Vagina (tissue), 2 donors: Measurements from ENCODE around the gene APPL1. TPM values are rescaled to one million over a fixed set of nuclear protein-coding genes. Genes with fewer than 3 reads are reported as not detected.

ENCODE experiments used
- DNase-seq, 2 donors: peaks; one replicate each; pipeline ENCODE4 v3.0.0-alpha.2; 2017; ENCODE audit errors: extremely low spot score in 2 of 2
- H3K27ac ChIP-seq: fragments of 200-600 bp; sonication (generic); one replicate; pipeline ENCODE4 v1.5.1; 2019
- H3K27me3 ChIP-seq: fragments of 200-600 bp; sonication (generic); one replicate; pipeline ENCODE4 v1.5.1; 2019
- H3K36me3 ChIP-seq, 2 donors: fragments of 200-600 bp; sonication (generic); one replicate each; pipeline ENCODE4 v1.5.1; 2017 to 2019
- H3K4me1 ChIP-seq: fragments of 200-600 bp; sonication (generic); one replicate; pipeline ENCODE4 v1.5.1; 2019
- H3K4me3 ChIP-seq, 2 donors: fragments of 200-600 bp; sonication (generic); 1 replicate in 1 of 2; 2 replicates in 1 of 2; pipeline ENCODE4 v1.5.1; 2016 to 2019
- H3K9me3 ChIP-seq: fragments of 200-600 bp; sonication (generic); one replicate; pipeline ENCODE4 v1.5.1; 2019
- POLR2A ChIP-seq, 2 donors: fragments of 450-650 bp; IDR thresholded peaks; one replicate each; pipeline ENCODE4 v1.6.1; 2017; ENCODE audit warnings: antibody characterized with exemption in 2 of 2, mild to moderate bottlenecking in 2 of 2, moderate library complexity in 2 of 2
- POLR2AphosphoS5 ChIP-seq, 2 donors: sonication (generic); formaldehyde crosslinking; IDR thresholded peaks; one replicate each; pipeline ENCODE4 v1.9.0; 2017; ENCODE audit warnings: antibody characterized with exemption in 2 of 2, mild to moderate bottlenecking in 2 of 2, low read depth in 1 of 2; ENCODE audit not compliant: insufficient read depth in 1 of 2
- intact Hi-C: fragments of 100-400 bp; cut with DNase I; formaldehyde crosslinking; loops from one replicate; pipeline ENCODE4 v1.15.1; 2023
- total RNA-seq: library from RNA; depleted of rRNA; stranded (reverse); fragments of >200 nt; gene quantifications from one replicate; pipeline ENCODE4 v1.2.3, GENCODE V29; 2016
- TF ChIP-seq, protein P1 (sequence below), 3 experiments: fragments of 450-650 bp in 2 of 3; fragments of 200-600 bp in 1 of 3; sonication (generic) in 1 of 3; IDR thresholded peaks; one replicate each; pipeline ENCODE4 v1.5.1; 2017 to 2019; ENCODE audit warnings: antibody characterized with exemption in 3 of 3, mild to moderate bottlenecking in 2 of 3, moderate library complexity in 2 of 3

The APPL1 gene
- total RNA-seq, 1 donor from 2014 or later: 28.2 TPM

DNA sequence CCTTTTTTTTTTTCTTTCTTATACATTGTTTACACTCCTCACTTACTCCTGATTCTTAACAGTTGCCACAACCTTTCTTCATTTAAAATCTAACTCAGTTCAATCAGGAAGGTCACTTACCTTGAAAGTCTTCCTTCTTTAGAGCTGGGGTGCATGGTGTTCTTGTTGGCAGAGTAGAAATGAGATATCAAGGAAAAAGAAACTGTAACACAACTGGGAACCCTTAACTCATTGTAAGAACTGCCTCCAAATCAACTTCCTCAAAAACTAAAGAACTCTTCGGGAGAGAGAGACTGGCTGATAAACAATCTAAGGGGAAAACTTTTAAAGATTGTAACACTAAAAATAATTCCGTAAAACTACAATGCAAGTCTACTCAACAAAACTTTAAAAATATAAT, 1.4 kb upstream of the APPL1 start:
- DNase-seq: no peak
- TF ChIP-seq POLR2AphosphoS5 (IDR thresholded peaks at IDR 0.05; ENCODE audit: insufficient read depth in 1 of 2, low read depth in 1 of 2): no peak
- no peak for TF ChIP-seq POLR2A (IDR thresholded peaks at IDR 0.05)
- TF ChIP-seq, protein P1, sequence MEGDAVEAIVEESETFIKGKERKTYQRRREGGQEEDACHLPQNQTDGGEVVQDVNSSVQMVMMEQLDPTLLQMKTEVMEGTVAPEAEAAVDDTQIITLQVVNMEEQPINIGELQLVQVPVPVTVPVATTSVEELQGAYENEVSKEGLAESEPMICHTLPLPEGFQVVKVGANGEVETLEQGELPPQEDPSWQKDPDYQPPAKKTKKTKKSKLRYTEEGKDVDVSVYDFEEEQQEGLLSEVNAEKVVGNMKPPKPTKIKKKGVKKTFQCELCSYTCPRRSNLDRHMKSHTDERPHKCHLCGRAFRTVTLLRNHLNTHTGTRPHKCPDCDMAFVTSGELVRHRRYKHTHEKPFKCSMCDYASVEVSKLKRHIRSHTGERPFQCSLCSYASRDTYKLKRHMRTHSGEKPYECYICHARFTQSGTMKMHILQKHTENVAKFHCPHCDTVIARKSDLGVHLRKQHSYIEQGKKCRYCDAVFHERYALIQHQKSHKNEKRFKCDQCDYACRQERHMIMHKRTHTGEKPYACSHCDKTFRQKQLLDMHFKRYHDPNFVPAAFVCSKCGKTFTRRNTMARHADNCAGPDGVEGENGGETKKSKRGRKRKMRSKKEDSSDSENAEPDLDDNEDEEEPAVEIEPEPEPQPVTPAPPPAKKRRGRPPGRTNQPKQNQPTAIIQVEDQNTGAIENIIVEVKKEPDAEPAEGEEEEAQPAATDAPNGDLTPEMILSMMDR (IDR thresholded peaks at IDR 0.05): no peak
- Histone ChIP-seq H3K27ac (no peak overlapping the region), H3K4me3 (no peak overlapping the region), H3K36me3 (no peaks in the 10 kb centered on the region), H3K27me3 (no peaks in the 10 kb centered on the region), H3K9me3 (no peaks in the 10 kb centered on the region), H3K4me1 (peaks cover 32% of the 10 kb centered on the region)
- intact Hi-C loops: no loop called here

DNA sequence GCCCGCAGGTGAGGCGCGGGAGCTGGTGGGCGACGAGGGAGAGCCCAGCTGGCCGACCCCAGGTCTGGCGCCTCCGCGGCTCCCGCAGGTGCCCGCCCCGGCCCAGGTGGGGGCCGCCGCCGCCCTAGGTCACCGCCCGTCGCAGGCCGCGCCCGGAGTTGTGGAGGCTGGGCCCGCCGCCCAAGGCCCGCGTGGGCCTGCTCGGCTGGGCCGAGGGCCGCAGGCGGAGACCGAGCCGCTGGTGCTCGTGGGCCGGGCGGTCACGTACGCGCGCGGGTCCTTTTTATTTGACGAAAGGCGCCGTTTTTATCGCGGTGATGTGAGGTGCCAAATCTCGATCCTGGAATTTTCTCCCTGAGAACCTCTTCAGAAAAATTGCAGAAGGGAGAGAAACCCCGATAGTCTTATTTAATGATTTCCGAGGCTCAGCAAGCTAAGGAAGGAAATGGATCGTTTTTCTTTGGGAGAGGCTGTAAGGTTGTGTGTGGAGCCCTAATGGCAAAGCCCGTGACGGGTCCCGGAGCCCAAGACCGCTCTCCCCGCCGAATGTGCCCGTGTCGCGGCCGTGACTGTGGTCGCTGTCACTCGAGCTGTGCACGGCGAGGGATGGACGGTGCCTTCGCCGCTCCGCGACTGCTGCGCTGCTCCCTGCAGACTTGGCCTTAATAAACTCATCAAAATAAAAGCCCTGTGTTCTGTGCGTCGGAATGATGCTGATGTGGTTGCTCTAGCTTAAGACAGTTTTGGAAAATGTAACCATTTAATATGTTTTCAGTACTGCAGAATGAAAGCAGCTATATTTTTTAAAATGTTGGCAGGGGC, 612 bp downstream of the APPL1 start:
- Histone ChIP-seq H3K27me3 (no peaks in the 10 kb centered on the region), H3K9me3 (no peaks in the 10 kb centered on the region), H3K4me1 (peaks cover 41% of the 10 kb centered on the region), H3K36me3 (no peaks in the 10 kb centered on the region), H3K4me3 (peak overlapping the region; percentile 81 to 93), H3K27ac (peak overlapping the region; percentile 91)
- no peak for DNase-seq
- intact Hi-C loops: no loop called here
- TF ChIP-seq POLR2AphosphoS5 (IDR thresholded peaks at IDR 0.05; ENCODE audit: insufficient read depth in 1 of 2, low read depth in 1 of 2): peak; percentile 16 to 69
- no peak for TF ChIP-seq POLR2A (IDR thresholded peaks at IDR 0.05)

DNA sequence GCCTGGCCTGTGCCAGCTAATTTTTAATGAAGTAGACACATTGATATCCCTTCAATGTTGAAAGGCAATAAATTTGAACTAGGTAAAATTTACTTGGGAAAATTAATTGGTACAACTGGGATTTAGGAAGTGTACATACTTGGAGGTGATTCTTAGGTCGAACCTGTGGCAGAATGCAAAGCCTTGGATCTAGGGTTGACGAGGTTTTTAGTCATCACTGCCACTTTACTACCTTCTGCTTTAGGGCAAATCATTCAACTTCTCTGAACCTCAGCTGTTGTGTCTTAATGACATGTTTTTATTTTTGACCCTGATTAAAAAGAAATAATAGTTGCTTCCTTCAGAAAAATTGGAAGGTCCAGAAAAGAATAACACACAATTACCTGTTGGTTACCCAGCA, 2.5 kb downstream of the APPL1 start:
- Histone ChIP-seq H3K9me3 (no peaks in the 10 kb centered on the region), H3K4me1 (peaks cover 41% of the 10 kb centered on the region), H3K27me3 (no peaks in the 10 kb centered on the region), H3K36me3 (no peaks in the 10 kb centered on the region), H3K4me3 (no peak overlapping the region), H3K27ac (no peak overlapping the region)
- TF ChIP-seq POLR2AphosphoS5 (IDR thresholded peaks at IDR 0.05; ENCODE audit: insufficient read depth in 1 of 2, low read depth in 1 of 2): no peak
- TF ChIP-seq POLR2A (IDR thresholded peaks at IDR 0.05): no peak
- TF ChIP-seq, protein P1 (IDR thresholded peaks at IDR 0.05): no peak
- intact Hi-C loops: no loop called here
- DNase-seq: no peak

DNA sequence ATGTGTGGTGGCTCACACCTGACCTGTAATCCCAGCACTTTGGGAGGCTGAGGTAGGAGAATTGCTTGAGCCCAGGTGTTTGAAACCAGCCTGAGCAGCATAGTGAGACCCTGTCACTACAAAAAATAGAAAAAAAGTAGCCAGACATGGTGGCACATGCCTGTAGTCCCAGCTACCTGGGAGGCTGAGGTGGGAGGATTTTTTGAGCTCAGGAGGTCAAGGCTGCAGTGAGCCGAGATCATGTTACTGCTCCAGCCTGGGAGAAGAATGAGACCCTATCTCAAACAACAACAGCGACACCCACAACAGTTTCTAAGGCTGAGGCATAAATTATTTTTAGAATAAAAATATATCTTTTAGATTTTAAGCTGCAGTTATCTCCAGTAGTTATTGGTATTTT, 6.3 kb downstream of the APPL1 start:
- no peaks in the 10 kb centered on the region for H3K9me3 ChIP-seq
- H3K27ac ChIP-seq: no peak overlapping the region
- peaks cover 40% of the 10 kb centered on the region for H3K4me1 ChIP-seq
- no peaks in the 10 kb centered on the region for H3K27me3 ChIP-seq
- intact Hi-C loops: no loop called here
- H3K36me3 ChIP-seq: peaks cover 3 to 10% of the 10 kb centered on the region in 2 donors
- H3K4me3 ChIP-seq: no peak overlapping the region
- TF ChIP-seq POLR2A (IDR thresholded peaks at IDR 0.05) (no peak), POLR2AphosphoS5 (IDR thresholded peaks at IDR 0.05; ENCODE audit: insufficient read depth in 1 of 2, low read depth in 1 of 2) (no peak)
- TF ChIP-seq, protein P1 (IDR thresholded peaks at IDR 0.05): no peak
- DNase-seq: no peak

DNA sequence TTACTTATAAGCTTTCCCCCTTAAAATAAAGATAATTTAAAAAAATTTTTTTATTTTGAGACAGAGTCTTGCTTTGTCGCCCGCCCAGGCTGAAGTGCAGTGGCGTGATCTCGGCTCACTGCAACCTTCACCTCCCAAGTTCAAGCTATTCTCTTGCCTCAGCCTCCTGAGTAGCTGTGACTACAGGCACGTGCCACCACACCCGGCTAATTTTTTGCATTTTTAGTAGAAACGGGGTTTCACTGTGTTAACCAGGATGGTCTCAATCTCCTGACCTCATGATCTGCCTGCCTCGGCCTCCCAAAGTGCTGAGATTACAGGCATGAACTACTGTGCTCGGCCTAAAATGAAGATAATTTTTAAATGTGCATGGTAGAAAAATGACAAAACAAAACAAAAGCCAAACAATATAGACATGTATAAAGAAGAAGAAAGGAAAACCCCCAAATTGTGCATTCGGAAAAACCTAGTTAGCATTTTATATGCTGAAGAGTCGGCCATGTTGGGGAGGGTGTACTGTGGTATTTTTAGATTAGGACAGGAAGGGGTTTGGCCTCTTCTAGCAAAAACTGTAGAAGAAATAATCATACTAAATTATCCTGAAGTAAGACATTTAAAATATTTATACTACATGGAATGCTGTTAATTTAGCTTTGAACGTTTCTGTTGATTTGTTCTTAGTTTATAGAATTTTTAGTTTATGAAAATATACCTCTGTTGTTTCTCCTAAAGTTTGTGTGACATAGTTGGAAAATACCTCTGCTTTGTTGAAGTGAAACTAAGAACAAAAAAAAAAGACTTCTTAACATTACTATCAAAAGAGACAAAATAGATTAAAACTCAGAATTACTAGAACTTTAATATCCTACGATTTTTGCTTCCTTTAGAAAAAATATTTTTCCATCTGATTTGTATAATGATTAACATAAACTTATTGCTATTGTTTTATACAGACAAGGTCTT, 7.4 kb downstream of the APPL1 start:
- DNase-seq: no peak
- H3K4me3 ChIP-seq: no peak overlapping the region
- peaks cover 29% of the 10 kb centered on the region for H3K4me1 ChIP-seq
- intact Hi-C loops: no loop called here
- no peaks in the 10 kb centered on the region for H3K9me3 ChIP-seq
- peaks cover 3 to 21% of the 10 kb centered on the region in 2 donors for H3K36me3 ChIP-seq
- no peaks in the 10 kb centered on the region for H3K27me3 ChIP-seq
- TF ChIP-seq, protein P1 (IDR thresholded peaks at IDR 0.05): no peak
- no peak for TF ChIP-seq POLR2AphosphoS5 (IDR thresholded peaks at IDR 0.05; ENCODE audit: insufficient read depth in 1 of 2, low read depth in 1 of 2)
- no peak for TF ChIP-seq POLR2A (IDR thresholded peaks at IDR 0.05)
- H3K27ac ChIP-seq: no peak overlapping the region
